RPMI8226 (cell line): ENCODE measurements around the gene IFI44L.
A peak's percentile ranks its signal among the peaks of the same experiment; 100 is the strongest.

ENCODE experiments used
- DNase-seq: peaks from one replicate; pipeline ENCODE4 v3.0.0-alpha.2; 2015

IFI44L gene

GRCh38 chr1:78645723-78646122, 25.5 kb downstream of the IFI44L start:
- DNase-seq = peak; percentile 3

- DNase-seq = no peak
These were observed 27.0 kb downstream of the IFI44L start for GRCh38 chr1:78647238-78647637.

DNA sequence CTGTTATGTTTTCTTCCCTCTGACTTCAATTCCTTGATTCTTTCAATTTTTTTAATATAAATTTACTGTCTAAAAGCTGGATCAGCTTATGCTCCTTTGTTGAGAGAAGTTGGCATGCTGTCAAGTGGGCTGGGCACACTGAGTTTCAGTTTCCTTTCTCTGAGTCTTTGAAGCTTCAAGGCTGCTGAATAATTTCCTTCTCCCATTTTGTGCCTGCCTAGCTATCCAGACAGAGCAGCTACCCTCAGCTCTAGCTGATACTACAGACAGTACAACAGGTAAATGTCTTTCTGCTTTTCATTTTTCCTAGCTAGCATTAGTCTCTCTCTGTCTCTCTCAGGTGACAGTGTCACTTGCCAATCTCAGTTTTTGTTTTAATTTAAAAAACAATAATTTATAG, 29.4 kb downstream of the IFI44L start, which contains the start of gene IFI44:
IFI44 (plus strand) TSS at position 204 of the 400 bp plus-strand sequence. CDS start 365 bp downstream, outside the sequence.
- DNase-seq = peak; percentile 87

- no peak for DNase-seq
These were observed 29.9 kb downstream of the IFI44L start for GRCh38 chr1:78650114-78650660.

DNA sequence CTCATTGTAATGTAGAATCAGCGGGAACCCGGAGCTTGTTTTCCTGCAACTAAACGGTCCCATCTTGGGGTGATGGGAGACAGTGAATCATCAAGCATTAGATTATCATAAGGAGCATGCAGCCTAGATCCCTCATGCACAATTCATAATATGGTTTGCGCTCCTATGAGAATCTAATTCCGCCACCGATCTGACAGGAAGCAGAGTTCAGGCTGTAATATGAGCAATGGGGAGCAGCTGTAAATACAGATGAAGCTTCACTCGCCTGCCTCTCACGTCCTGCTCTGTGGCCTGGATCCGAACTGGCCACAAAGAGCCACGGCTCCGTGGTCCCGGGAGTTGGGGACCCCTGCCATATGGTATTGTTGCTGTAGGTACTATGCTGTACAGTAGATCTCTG, 31.0 kb downstream of the IFI44L start:
- DNase-seq = no peak

GRCh38 chr1:78652019-78652560, 31.8 kb downstream of the IFI44L start:
- no peak for DNase-seq

- no peak for DNase-seq
These were observed 38.7 kb downstream of the IFI44L start for GRCh38 chr1:78658901-78659300.

DNA sequence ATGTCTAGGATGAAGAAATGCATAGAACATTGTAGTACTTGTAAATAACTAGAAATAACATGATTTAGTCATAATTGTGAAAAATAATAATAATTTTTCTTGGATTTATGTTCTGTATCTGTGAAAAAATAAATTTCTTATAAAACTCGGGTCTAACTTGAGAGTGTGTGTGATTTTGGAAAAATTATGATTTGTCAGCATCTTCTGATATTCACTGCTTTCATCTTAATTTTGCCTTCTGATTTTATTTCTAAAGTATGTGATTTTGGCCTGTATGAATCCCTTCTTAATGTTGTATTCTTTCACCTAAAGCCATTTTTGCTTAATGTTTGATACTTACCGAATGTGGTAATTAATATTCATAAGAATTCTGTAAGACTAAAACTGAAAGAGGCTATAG, 43.7 kb downstream of the IFI44L start:
- no peak for DNase-seq

DNA sequence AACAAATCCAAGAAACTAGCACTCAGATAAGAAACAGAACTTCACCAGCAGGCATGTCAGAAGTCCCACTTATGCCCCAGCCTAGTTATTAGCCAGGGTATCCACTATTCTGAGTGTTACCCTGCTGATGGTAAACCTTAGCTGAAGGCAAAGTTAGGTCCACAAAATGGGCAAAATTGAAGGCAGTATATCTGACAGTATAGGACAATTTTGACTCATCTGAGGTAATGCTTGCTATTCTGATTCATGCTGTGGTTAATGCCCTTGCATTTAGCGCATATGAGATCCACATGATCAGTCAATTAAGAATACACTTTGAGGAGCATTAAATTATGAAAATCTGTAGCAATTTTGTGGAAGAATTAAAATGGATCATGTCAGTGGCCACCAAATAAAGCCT, 44.5 kb downstream of the IFI44L start:
- no peak for DNase-seq

- no peak for DNase-seq
These were observed 45.6 kb downstream of the IFI44L start for GRCh38 chr1:78665809-78666208.

GRCh38 chr1:78667939-78668338, 47.7 kb downstream of the IFI44L start:
- no peak for DNase-seq

DNA sequence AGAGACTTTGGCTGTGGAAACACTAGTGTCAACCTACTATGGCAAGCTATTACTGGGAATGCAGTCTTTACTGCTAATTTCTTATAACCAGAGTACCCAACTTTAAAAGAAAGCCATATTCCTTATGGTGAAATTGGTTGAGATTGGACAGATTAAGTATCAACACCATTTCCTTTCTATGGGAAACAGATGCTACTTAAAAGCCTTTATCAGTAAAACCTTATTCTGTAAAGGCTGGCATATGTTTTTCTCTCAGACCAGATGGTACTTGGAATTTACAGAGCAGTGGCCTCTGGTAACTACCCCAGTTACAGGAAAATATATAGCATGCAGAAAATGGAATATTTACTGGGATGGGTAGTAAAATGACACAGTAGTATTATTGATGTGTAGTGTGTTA, 48.2 kb downstream of the IFI44L start:
- DNase-seq = no peak

- no peak for DNase-seq
These were observed 52.2 kb downstream of the IFI44L start for GRCh38 chr1:78672428-78672827.

GRCh38 chr1:78673120-78673519, 52.9 kb downstream of the IFI44L start:
- DNase-seq = peak; percentile 47

DNA sequence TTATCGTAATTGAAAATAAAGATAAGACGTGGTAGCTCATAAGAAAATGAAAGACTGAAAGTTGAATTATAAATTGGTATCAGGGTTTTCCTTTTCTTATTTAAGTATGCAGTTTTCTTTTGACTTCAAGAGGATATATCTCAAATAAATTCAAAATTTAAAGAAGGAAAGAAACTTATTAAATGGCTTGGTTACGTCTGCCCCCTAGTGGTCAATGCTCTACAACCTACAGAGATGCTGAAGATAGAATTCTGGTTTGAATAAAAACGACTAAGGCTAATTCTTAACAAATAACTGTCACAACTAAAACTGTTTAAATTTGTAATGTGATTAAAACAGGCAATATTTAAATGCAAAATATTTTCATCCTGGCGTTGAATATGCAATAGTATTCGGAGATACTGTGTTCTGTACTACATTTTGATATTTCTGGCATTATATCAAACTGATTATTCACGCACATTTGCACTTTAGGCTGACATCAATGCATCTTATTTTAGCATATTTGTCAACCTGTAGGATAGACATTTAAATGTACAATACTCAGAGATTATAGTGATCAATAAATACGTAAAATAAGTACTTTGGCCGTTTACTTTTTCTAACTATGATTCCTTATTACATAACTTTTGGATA, 56.2 kb downstream of the IFI44L start:
- DNase-seq = peak; percentile 60

GRCh38 chr1:78676993-78677392, 56.7 kb downstream of the IFI44L start:
- no peak for DNase-seq

DNA sequence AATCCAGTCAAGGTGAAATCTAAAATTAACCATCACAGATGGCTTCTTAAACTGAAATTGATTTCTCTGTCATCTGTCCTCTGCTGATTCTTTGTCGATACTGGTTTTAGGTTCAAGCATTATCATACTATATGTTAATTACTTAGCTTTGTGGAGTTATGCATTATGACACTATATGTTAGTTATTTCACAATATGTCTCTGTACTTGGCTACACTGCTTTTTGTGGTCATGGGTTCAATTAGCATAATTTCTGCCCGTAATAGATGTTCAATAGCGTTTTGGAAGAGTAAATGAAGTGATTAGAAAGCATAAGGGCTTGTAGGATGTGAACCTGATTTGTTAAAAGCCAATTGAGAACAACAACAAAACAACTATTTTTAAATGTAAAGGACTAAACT, 57.5 kb downstream of the IFI44L start:
- DNase-seq = no peak

DNA sequence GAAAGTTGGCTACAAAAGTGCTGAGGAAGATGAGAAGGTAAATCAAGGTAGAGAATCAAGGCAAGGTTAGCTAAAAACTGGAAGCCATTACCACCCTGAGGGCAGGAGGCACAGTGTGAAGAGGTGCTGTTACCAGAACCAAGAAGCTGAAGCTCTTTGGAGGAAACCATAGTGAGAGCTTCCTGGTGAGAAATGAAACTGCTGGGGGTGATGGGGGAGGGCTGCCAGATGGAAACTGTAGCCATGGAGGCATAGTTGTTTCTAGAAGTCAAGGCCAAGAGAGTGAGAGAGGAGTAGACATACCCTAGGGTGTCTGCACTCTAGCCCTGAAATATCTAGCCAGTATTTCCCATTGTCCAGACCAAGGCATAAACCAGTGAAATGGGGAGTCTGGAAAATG, 58.1 kb downstream of the IFI44L start:
- no peak for DNase-seq

DNA sequence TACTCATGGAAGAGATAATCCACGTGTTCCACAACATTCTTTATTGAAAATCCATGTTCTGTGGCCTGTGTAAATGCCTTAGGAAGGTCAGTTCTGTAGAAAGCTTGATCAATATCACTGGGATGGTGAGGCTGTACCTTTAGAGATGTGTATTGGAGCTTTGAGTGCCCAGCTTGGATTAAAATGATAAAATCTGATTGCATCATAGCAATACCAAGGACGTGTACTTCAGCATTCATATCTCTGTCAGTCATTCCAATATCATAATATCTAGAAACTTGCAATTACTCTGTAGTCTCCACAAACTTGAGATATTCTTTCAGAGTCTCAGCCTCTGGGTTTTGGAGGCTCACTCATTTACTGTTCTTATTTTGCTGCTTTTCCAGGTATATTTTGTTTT, 61.0 kb downstream of the IFI44L start:
- DNase-seq = no peak

DNA sequence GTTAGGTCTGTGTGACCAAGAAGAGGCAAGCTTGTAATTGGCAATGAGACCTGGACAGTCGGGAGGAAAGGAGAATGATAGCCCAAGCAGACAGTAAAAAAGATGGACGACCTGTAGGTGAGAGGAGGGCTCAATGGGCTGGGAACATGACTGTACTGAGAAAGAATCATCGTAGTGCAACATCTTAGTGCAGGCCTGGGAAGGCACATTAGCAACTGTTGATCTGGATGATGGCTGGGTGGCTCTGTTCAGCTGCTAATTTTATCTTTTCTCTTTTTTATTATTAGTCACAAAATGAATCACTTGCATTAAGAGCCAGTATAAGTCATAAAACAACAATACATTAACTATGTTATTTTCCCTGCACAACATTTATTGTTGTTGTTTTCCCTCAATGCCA, 62.2 kb downstream of the IFI44L start:
- DNase-seq = no peak

- no peak for DNase-seq
These were observed 62.8 kb downstream of the IFI44L start for GRCh38 chr1:78683079-78683478.

- no peak for DNase-seq
These were observed 67.1 kb downstream of the IFI44L start for GRCh38 chr1:78687315-78687714.

DNA sequence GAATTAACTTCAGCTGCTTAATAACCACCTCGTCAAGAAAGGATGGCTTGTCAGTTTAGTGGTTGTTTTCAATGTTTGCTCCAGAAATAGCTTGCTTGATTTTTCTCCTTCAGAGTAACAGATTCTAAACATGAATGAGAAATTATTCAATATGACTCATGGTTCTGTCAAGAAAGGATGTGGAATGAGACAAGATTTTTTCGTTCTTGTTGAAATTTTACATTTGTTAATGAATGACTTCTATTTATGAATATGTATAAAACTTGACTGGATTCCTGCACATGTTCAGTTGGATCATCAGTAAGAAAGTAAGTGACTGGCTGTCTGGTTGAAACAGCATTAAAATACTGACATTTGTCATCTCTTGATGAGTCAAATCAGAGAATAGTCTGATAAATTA, 67.7 kb downstream of the IFI44L start:
- no peak for DNase-seq

DNA sequence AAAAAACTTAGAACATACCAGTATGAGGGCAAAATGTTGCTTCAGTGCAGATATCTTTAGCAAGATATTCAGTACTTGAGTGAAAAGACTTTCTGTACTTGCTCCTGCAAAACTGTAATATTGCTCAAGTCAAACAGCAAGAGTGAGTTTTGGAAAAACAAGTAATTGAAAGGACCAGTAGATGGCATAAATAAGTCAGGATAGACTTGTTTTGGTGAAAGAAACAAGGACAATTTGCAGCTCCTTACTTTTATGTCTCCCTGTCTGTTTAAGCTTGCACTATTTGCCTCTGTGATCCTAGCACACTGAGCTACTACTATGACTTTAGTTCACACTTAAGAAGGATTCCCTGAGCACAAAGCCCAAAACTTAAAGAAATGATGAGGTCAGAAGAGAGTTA, 68.4 kb downstream of the IFI44L start:
- no peak for DNase-seq

GRCh38 chr1:78690516-78690915, 70.3 kb downstream of the IFI44L start:
- DNase-seq = no peak
